GM19324 (cell line): ENCODE data around the gene ARSG.
"Not testable (repeated sequence)": the region's sequence is repeated elsewhere in the genome, so short reads cannot be mapped to it uniquely, and the experiment has no call there.

ENCODE experiments used
- ATAC-seq: cut with Tn5 transposase; IDR thresholded peaks from one replicate; pipeline ENCODE4 v1.9.1; 2021; ENCODE audit warnings: mild to moderate bottlenecking, moderate library complexity; ENCODE audit not compliant: unreplicated experiment, low FRiP score

ARSG gene

GRCh38 chr17:68326681-68327080 is 35.4 kb downstream of the ARSG start:
- no peak for ATAC-seq

- ATAC-seq = no peak
Measured at GRCh38 chr17:68327823-68328557, 36.7 kb downstream of the ARSG start.

GRCh38 chr17:68328676-68329075 is 37.4 kb downstream of the ARSG start:
- no peak for ATAC-seq

GRCh38 chr17:68329331-68329730 is 38.0 kb downstream of the ARSG start:
- no peak for ATAC-seq

GRCh38 chr17:68331932-68332331 is 40.6 kb downstream of the ARSG start:
- not testable (repeated sequence) for ATAC-seq

GRCh38 chr17:68334393-68334792 is 43.1 kb downstream of the ARSG start:
- no peak for ATAC-seq

- ATAC-seq = no peak
Measured at GRCh38 chr17:68341482-68341881, 50.2 kb downstream of the ARSG start.

GRCh38 chr17:68343976-68344375 is 52.7 kb downstream of the ARSG start:
- no peak for ATAC-seq

GRCh38 chr17:68344701-68345136 is 53.4 kb downstream of the ARSG start:
- ATAC-seq = no peak

GRCh38 chr17:68346448-68346847 is 55.2 kb downstream of the ARSG start:
- no peak for ATAC-seq

GRCh38 chr17:68347380-68347779 is 56.1 kb downstream of the ARSG start:
- ATAC-seq = no peak

- no peak for ATAC-seq
Measured at GRCh38 chr17:68349157-68349556, 57.9 kb downstream of the ARSG start.

- no peak for ATAC-seq
Measured at GRCh38 chr17:68351395-68351794, 60.1 kb downstream of the ARSG start.

GRCh38 chr17:68352041-68352440 is 60.7 kb downstream of the ARSG start:
- ATAC-seq = no peak

- ATAC-seq = not testable (repeated sequence)
Measured at GRCh38 chr17:68352671-68353070, 61.4 kb downstream of the ARSG start.

GRCh38 chr17:68353111-68353521 is 61.8 kb downstream of the ARSG start:
- ATAC-seq = no peak

GRCh38 chr17:68354311-68354710 is 63.0 kb downstream of the ARSG start:
- not testable (repeated sequence) for ATAC-seq

GRCh38 chr17:68355108-68355507 is 63.8 kb downstream of the ARSG start:
- ATAC-seq = not testable (repeated sequence)

- no peak for ATAC-seq
Measured at GRCh38 chr17:68356520-68356919, 65.2 kb downstream of the ARSG start.

GRCh38 chr17:68356949-68357455 is 65.7 kb downstream of the ARSG start:
- no peak for ATAC-seq

- no peak for ATAC-seq
Measured at GRCh38 chr17:68357886-68358285, 66.6 kb downstream of the ARSG start.

- ATAC-seq = no peak
Measured at GRCh38 chr17:68359791-68360535, 68.7 kb downstream of the ARSG start.
